Naive thymus-derived CD8-positive, alpha-beta T cell (primary cell): Measurements from ENCODE around the gene RPL22L1. TPM values are rescaled to one million over a fixed set of nuclear protein-coding genes. Genes with fewer than 3 reads are reported as not detected.

Source experiments
- ATAC-seq, 2 donors: fragments of 150-1000 bp; cut with Tn5 transposase in 1 of 2; sonication (Bioruptor Pico), chemical (Tn5 transposase) in 1 of 2; 1 replicate in 1 of 2; 2 replicates in 1 of 2; pipeline ENCODE4 v1.10.0; 2021; ENCODE audit warnings: mild to moderate bottlenecking in 2 of 2, moderate library complexity in 2 of 2
- POLR2A ChIA-PET: fragments of 350-600 bp; sonication (Branson Sonifier 250); formaldehyde crosslinking; loops from one replicate; lab custom pipeline; 2021; ENCODE audit warnings: antibody characterized with exemption; lab: Charles Lee
- DNase-seq, 10 donors: peaks; one replicate each; pipeline versions ENCODE4 v3.0.0 to v3.0.0-alpha.2; 2020 to 2022
- H3K27ac Mint-ChIP-seq, 10 donors: one replicate each; pipeline ENCODE4 v1.8.0; 2020 to 2022; ENCODE audit warnings: mild to moderate bottlenecking in 10 of 10, mixed read lengths in 10 of 10, moderate library complexity in 4 of 10, inconsistent platforms in 1 of 10
- H3K27me3 Mint-ChIP-seq, 5 donors: one replicate each; pipeline ENCODE4 v1.8.0; 2021 to 2022; ENCODE audit warnings: mixed read lengths in 5 of 5
- H3K36me3 Mint-ChIP-seq, 3 donors: one replicate each; pipeline ENCODE4 v1.8.0; 2020 to 2022; ENCODE audit warnings: mixed read lengths in 3 of 3, mild to moderate bottlenecking in 2 of 3, inconsistent platforms in 1 of 3
- H3K4me1 Mint-ChIP-seq, 4 donors: one replicate each; pipeline ENCODE4 v1.8.0; 2021 to 2022; ENCODE audit warnings: mixed read lengths in 4 of 4
- H3K4me3 Mint-ChIP-seq, 10 donors: one replicate each; pipeline ENCODE4 v1.8.0; 2020 to 2022; ENCODE audit warnings: mild to moderate bottlenecking in 10 of 10, mixed read lengths in 10 of 10, moderate library complexity in 6 of 10, inconsistent platforms in 1 of 10
- H3K9me3 Mint-ChIP-seq, 9 donors: one replicate each; pipeline ENCODE4 v1.8.0; 2020 to 2022; ENCODE audit warnings: mixed read lengths in 9 of 9, mild to moderate bottlenecking in 3 of 9, inconsistent platforms in 1 of 9, moderate library complexity in 1 of 9
- polyA plus RNA-seq, 3 donors: library from polyadenylated mRNA; unstranded; fragments of 300-500 nt; fragmentation: Illumina TruSeq; gene quantifications; one replicate each; pipeline ENCODE4 v1.2.3, GENCODE V29; 2021
- total RNA-seq, 8 experiments: library from RNA in 2 of 8; stranded (reverse) in 2 of 8; gene quantifications; one replicate each; pipeline ENCODE4 v1.2.3 and lab custom pipeline; 2021 to 2026

Gene RPL22L1
- total RNA-seq (10 to 100 TPM; 35.4 to 35.5 TPM), polyA plus RNA-seq (10 to 100 TPM; 31.8 to 43.3 (median 36.2) TPM), total RNA-seq (lab: John Stamatoyannopoulos, UW) (26.3 to 206 (median 69.1) reads per million in 6 experiments)

- ATAC-seq (peak; percentile 92), DNase-seq (peak; percentile 73 to 96 (median 91))
- Mint-ChIP-seq H3K4me1 (peaks cover 12 to 42% (median 36%) of the 10 kb centered on the region in 4 donors), H3K36me3 (peaks cover 21 to 27% (median 22%) of the 10 kb centered on the region in 3 donors), H3K4me3 (peak within 1 kb of the TSS; percentile 90 to 99 (median 95)), H3K9me3 (peaks cover 0 to 10% (median 2%) of the 10 kb centered on the region in 9 donors), H3K27me3 (no peaks in the 10 kb centered on the region), H3K27ac (peak within 1 kb of the TSS; percentile 95 to 100 (median 98))
- POLR2A ChIA-PET = interaction anchor here (0.8 to 2.5 kb wide), 9 partner anchors 15 to 1105 kb away, joined by 3 to 28 read pairs (median 7); partner anchors contain the start of genes EIF5A2, PHC3, SKIL and TERC
Measured at GRCh38 chr3:170869645-170870593, at the start of gene RPL22L1. RPL22L1 (minus strand) TSS chr3:170870195; CDS start chr3:170870167, 28 bp downstream.

- no peak overlapping the region for H3K4me3 Mint-ChIP-seq
- peaks cover 2 to 42% (median 16%) of the 10 kb centered on the region in 3 donors for H3K36me3 Mint-ChIP-seq
- ATAC-seq = no peak
- POLR2A ChIA-PET = interaction anchor here (1.0 kb wide), 1 partner anchor 9 kb away, joined by 3 read pairs; no protein-coding TSS in a partner anchor
- H3K9me3 Mint-ChIP-seq = peaks cover 9 to 62% (median 45%) of the 10 kb centered on the region in 9 donors
- no peak overlapping the region for H3K27ac Mint-ChIP-seq
- H3K4me1 Mint-ChIP-seq = no peaks in the 10 kb centered on the region
- no peak for DNase-seq
- H3K27me3 Mint-ChIP-seq = peaks cover 0 to 14% (median 8%) of the 10 kb centered on the region in 5 donors
Measured at GRCh38 chr3:170918715-170919114, 48.7 kb upstream of the RPL22L1 start.

GRCh38 chr3:170914690-170915089, 44.7 kb upstream of the RPL22L1 start:
- no peak overlapping the region for H3K27ac Mint-ChIP-seq
- H3K4me3 Mint-ChIP-seq = no peak overlapping the region
- H3K27me3 Mint-ChIP-seq = peaks cover 0 to under 1% (median 0%) of the 10 kb centered on the region in 5 donors
- ATAC-seq = no peak
- POLR2A ChIA-PET = no interaction called here
- peaks cover 0 to 2% (median 0%) of the 10 kb centered on the region in 4 donors for H3K4me1 Mint-ChIP-seq
- DNase-seq = no peak
- H3K36me3 Mint-ChIP-seq = peaks cover 2 to 27% (median 13%) of the 10 kb centered on the region in 3 donors
- H3K9me3 Mint-ChIP-seq = peaks cover 0 to 58% (median 26%) of the 10 kb centered on the region in 9 donors

GRCh38 chr3:170914212-170914611, 44.2 kb upstream of the RPL22L1 start:
- H3K9me3 Mint-ChIP-seq = peaks cover 0 to 58% (median 29%) of the 10 kb centered on the region in 9 donors

GRCh38 chr3:170911051-170911450, 41.1 kb upstream of the RPL22L1 start:
- DNase-seq (no peak), ATAC-seq (no peak)
- Mint-ChIP-seq H3K36me3 (peaks cover 0 to 10% (median 0%) of the 10 kb centered on the region in 3 donors), H3K4me1 (peaks cover 6 to 21% (median 12%) of the 10 kb centered on the region in 4 donors), H3K27me3 (no peaks in the 10 kb centered on the region), H3K27ac (peak overlapping the region in 1 of 10 donors; percentile 37), H3K9me3 (peaks cover 0 to 37% (median 20%) of the 10 kb centered on the region in 9 donors), H3K4me3 (no peak overlapping the region)
- POLR2A ChIA-PET = no interaction called here

More at GRCh38 chr3:170914212-170914611, 44.2 kb upstream of the RPL22L1 start:
- DNase-seq = no peak
- Mint-ChIP-seq H3K36me3 (peaks cover 0 to 27% (median 8%) of the 10 kb centered on the region in 3 donors), H3K27ac (no peak overlapping the region), H3K27me3 (no peaks in the 10 kb centered on the region), H3K4me3 (no peak overlapping the region), H3K4me1 (peaks cover 0 to 4% (median under 1%) of the 10 kb centered on the region in 4 donors)
- POLR2A ChIA-PET = interaction anchor here (0.7 kb wide), 1 partner anchor 579 kb away, joined by 3 read pairs; no protein-coding TSS in a partner anchor
- no peak for ATAC-seq

GRCh38 chr3:170910542-170910941, 40.5 kb upstream of the RPL22L1 start:
- peak overlapping the region in 1 of 10 donors; percentile 37 for H3K27ac Mint-ChIP-seq
- no peaks in the 10 kb centered on the region for H3K27me3 Mint-ChIP-seq
- peaks cover 6 to 25% (median 15%) of the 10 kb centered on the region in 4 donors for H3K4me1 Mint-ChIP-seq
- ATAC-seq (no peak), DNase-seq (no peak)
- peaks cover 0 to 36% (median 18%) of the 10 kb centered on the region in 9 donors for H3K9me3 Mint-ChIP-seq
- POLR2A ChIA-PET = no interaction called here
- H3K36me3 Mint-ChIP-seq = peaks cover 0 to 10% (median 2%) of the 10 kb centered on the region in 3 donors
- H3K4me3 Mint-ChIP-seq = peak overlapping the region in 1 of 10 donors; percentile 1

- POLR2A ChIA-PET = interaction anchor here (1.2 to 1.8 kb wide), 3 partner anchors 9 to 39 kb away, joined by 3 to 28 read pairs (median 3); partner anchors contain the start of gene RPL22L1
- Mint-ChIP-seq H3K36me3 (peaks cover 2 to 6% (median 2%) of the 10 kb centered on the region in 3 donors), H3K27me3 (no peaks in the 10 kb centered on the region), H3K4me1 (peaks cover 6 to 26% (median 15%) of the 10 kb centered on the region in 4 donors), H3K4me3 (peak overlapping the region in 9 of 10 donors; percentile 39 to 98 (median 86)), H3K9me3 (peaks cover 0 to 36% (median 18%) of the 10 kb centered on the region in 9 donors), H3K27ac (peak overlapping the region; percentile 50 to 98 (median 91))
- no peak for ATAC-seq
- peak in 4 of 10 donors; percentile 6 to 7 (median 6) for DNase-seq
Measured at GRCh38 chr3:170909129-170909903, 39.3 kb upstream of the RPL22L1 start.

- Mint-ChIP-seq H3K36me3 (peaks cover 2 to 6% (median 2%) of the 10 kb centered on the region in 3 donors), H3K9me3 (peaks cover 0 to 36% (median 18%) of the 10 kb centered on the region in 9 donors), H3K27me3 (no peaks in the 10 kb centered on the region), H3K27ac (peak within 1 kb of the TSS; percentile 83 to 98 (median 96)), H3K4me3 (peak within 1 kb of the TSS; percentile 86 to 99 (median 96)), H3K4me1 (peaks cover 6 to 26% (median 15%) of the 10 kb centered on the region in 4 donors)
- POLR2A ChIA-PET = interaction anchor here (0.6 to 1.8 kb wide), 5 partner anchors 10 to 1144 kb away, joined by 3 to 28 read pairs (median 3); partner anchors contain the start of gene RPL22L1
- ATAC-seq (peak; percentile 89 to 94), DNase-seq (peak; percentile 82 to 98 (median 93))
Measured at GRCh38 chr3:170908235-170909116, 38.5 kb upstream of the RPL22L1 start, which contains the start of gene EIF5A2. EIF5A2 (minus strand) TSS chr3:170908637; CDS start chr3:170907806, 831 bp downstream.

GRCh38 chr3:170907637-170908234, 37.7 kb upstream of the RPL22L1 start:
- peak overlapping the region in 9 of 10 donors; percentile 29 to 98 (median 65) for H3K27ac Mint-ChIP-seq
- peaks cover 6 to 26% (median 15%) of the 10 kb centered on the region in 4 donors for H3K4me1 Mint-ChIP-seq
- H3K4me3 Mint-ChIP-seq = peak overlapping the region; percentile 86 to 99 (median 96)
- DNase-seq (peak in 1 of 10 donors; percentile 9), ATAC-seq (no peak)
- POLR2A ChIA-PET = interaction anchor here (0.6 to 1.8 kb wide), 3 partner anchors 31 to 138 kb away, joined by 3 to 28 read pairs (median 3); partner anchors contain the start of gene RPL22L1
- H3K27me3 Mint-ChIP-seq = no peaks in the 10 kb centered on the region
- H3K9me3 Mint-ChIP-seq = peaks cover 0 to 32% (median 18%) of the 10 kb centered on the region in 9 donors
- H3K36me3 Mint-ChIP-seq = peaks cover 6 to 8% (median 6%) of the 10 kb centered on the region in 3 donors

- Mint-ChIP-seq H3K27ac (no peak overlapping the region), H3K27me3 (no peaks in the 10 kb centered on the region), H3K9me3 (peaks cover 0 to 22% (median 11%) of the 10 kb centered on the region in 9 donors), H3K36me3 (peaks cover 11 to 19% (median 19%) of the 10 kb centered on the region in 3 donors), H3K4me1 (peaks cover 6 to 26% (median 14%) of the 10 kb centered on the region in 4 donors), H3K4me3 (no peak overlapping the region)
- DNase-seq = no peak
- ATAC-seq = no peak
- POLR2A ChIA-PET = no interaction called here
Measured at GRCh38 chr3:170905862-170906261, 35.9 kb upstream of the RPL22L1 start.
